ENCODE measurements around the gene ZC3H12D.
"Not testable (repeated sequence)": the region's sequence is repeated elsewhere in the genome, so short reads cannot be mapped to it uniquely, and the experiment has no call there.

Gene ZC3H12D

DNA sequence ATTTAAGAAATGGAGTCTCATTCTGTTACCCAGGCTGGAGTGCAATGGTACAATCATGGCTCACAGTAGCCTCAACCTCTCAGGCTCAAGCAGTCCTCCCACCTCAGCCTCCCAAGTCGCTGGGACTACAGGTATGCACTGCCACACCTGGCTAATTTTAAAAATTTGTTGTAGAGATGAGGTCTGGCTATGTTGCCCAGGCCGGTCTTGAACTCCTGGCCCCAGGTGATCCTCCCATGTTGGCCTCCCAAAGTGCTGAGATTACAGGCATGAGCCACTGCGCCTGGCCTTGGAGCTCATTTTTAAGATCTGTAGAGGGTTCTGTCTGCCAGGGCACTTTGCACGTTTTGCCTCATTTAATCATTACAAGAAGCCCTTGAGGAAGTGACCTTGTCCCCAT is 17.5 kb downstream of the ZC3H12D start:
- H3K4me3 ChIP-seq (replicated peaks in 1 of 2; ENCODE audit: low read depth in 2 of 2, low read length in 2 of 2) = no peak overlapping the region
- no peak for TF ChIP-seq CTCF (IDR thresholded peaks at IDR 0.05; ENCODE audit: low read depth, low read length)

DNA sequence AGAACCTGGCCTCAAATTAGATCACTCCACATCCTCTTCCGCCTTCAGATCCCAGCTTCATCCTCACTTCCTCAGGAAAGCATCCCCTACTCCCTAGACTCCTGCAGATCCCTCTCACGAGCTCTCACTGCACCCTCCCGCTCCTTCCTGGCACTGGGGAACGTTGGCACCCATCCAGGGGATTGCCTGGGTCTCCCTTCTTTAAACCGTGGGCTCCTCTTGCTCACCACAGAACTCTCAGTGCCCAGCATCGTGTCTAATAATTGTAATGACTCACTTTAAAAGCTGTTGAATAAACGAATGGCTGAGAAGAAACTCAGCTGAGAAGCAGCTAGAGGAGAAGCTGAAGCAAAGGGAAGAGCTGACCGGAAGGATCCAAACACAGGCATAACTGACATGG is 20.4 kb downstream of the ZC3H12D start:
- H3K4me3 ChIP-seq (replicated peaks in 1 of 2; ENCODE audit: low read depth in 2 of 2, low read length in 2 of 2) = no peak overlapping the region
- DNase-seq (ENCODE audit: low read depth in 2 of 2) = no peak
- TF ChIP-seq CTCF (IDR thresholded peaks at IDR 0.05; ENCODE audit: low read depth, low read length) = no peak

More for the DNA sequence above, 17.5 kb downstream of the ZC3H12D start:
- no peak for DNase-seq (ENCODE audit: low read depth in 2 of 2)

DNA sequence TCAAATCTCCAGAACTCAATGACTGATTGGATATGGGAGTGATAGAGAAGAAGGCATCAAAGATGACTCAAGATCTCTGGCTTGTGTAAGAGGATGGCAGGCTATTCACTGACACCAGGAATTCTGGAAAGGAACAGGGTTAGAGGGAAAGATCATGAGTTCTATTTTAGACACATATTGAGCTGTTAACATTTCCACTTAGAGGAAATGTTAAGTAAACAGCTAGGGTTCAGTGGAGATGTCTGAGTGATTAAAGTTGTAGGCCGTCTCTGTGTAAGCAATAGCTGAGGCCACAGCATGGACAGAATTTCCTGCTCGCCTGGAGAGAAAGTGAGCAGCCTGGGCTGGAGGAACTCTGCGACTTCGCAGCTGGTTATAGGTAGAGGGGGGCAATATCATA is 21.0 kb downstream of the ZC3H12D start:
- H3K4me3 ChIP-seq (replicated peaks in 1 of 2; ENCODE audit: low read depth in 2 of 2, low read length in 2 of 2) = no peak overlapping the region
- no peak for DNase-seq (ENCODE audit: low read depth in 2 of 2)
- TF ChIP-seq CTCF (IDR thresholded peaks at IDR 0.05; ENCODE audit: low read depth, low read length) = no peak

- not testable (repeated sequence) for DNase-seq (ENCODE audit: low read depth in 2 of 2); H3K4me3 ChIP-seq (replicated peaks in 1 of 2; ENCODE audit: low read depth in 2 of 2, low read length in 2 of 2)
Measured at GRCh38 chr6:149462712-149463111, 22.1 kb downstream of the ZC3H12D start.

- DNase-seq (ENCODE audit: low read depth in 2 of 2) = no peak
- no peak overlapping the region for H3K4me3 ChIP-seq (replicated peaks in 1 of 2; ENCODE audit: low read depth in 2 of 2, low read length in 2 of 2)
- TF ChIP-seq CTCF (IDR thresholded peaks at IDR 0.05; ENCODE audit: low read depth, low read length) = no peak
Measured at GRCh38 chr6:149461670-149462069, 23.1 kb downstream of the ZC3H12D start.

DNA sequence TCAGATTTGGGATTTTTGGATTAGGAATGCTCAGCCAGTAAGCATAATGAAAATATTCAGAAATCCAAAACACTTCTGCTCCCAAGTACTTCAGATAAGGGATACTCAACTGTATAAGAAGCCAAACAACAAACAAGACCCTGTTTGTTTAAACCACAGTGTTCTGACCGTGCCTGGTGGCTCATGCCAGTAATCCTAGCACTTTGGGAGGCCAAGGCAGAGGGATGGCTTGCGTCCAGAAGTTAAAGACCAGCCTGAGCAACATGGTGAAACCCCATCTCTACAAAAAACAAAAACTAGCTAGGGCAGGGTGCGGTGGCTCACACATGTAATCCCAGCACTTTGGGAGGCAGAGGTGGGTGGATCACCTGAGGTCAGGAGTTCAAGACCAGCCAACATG is 24.6 kb downstream of the ZC3H12D start:
- DNase-seq (ENCODE audit: low read depth in 2 of 2); H3K4me3 ChIP-seq (replicated peaks in 1 of 2; ENCODE audit: low read depth in 2 of 2, low read length in 2 of 2): not testable (repeated sequence)

GRCh38 chr6:149459761-149460160 is 25.1 kb downstream of the ZC3H12D start:
- no peak overlapping the region for H3K4me3 ChIP-seq (replicated peaks in 1 of 2; ENCODE audit: low read depth in 2 of 2, low read length in 2 of 2)
- TF ChIP-seq CTCF (IDR thresholded peaks at IDR 0.05; ENCODE audit: low read depth, low read length) = no peak
- peak in 1 of 2 donors; percentile 62 for DNase-seq (ENCODE audit: low read depth in 2 of 2)

DNA sequence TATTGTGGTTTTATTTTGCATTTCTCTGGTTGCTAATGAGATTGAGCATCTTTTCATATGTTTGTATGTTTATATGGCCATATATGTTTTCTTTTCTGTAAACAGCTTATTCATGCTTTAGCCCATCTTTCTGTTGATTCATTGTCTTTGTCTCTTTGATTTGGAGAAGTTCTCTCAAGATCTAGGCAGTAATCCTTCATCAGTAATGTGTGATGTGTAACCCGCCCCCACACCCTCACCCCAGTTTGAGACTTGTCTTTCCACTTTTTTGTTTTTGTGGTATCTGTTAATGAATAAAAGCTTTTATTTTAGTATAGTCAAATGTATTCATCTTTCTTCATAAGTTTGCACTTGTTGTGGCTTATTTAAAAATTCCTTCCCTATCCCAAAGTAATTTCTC is 26.0 kb downstream of the ZC3H12D start:
- DNase-seq (ENCODE audit: low read depth in 2 of 2) = no peak
- TF ChIP-seq CTCF (IDR thresholded peaks at IDR 0.05; ENCODE audit: low read depth, low read length) = no peak
- H3K4me3 ChIP-seq (replicated peaks in 1 of 2; ENCODE audit: low read depth in 2 of 2, low read length in 2 of 2) = no peak overlapping the region
